CD4-positive, alpha-beta T cell treated with Interleukin-4 for 1 hour (primary cell): ENCODE data around the gene TAB2.
"Not testable (repeated sequence)": the region's sequence is repeated elsewhere in the genome, so short reads cannot be mapped to it uniquely, and the experiment has no call there.

Experiments
- DNase-seq, 2 donors: peaks; one replicate each; pipeline ENCODE4 v3.0.0-alpha.2; 2020 to 2022

The TAB2 gene

GRCh38 chr6:149313861-149314260 lies 3.7 kb upstream of the TAB2 start:
- DNase-seq: no peak

- DNase-seq: no peak
These were observed 3.1 kb upstream of the TAB2 start for GRCh38 chr6:149314325-149314905.

GRCh38 chr6:149316108-149316727 lies 1.3 kb upstream of the TAB2 start:
- no peak for DNase-seq

- DNase-seq: peak; percentile 94 to 95
These were observed 520 bp upstream of the TAB2 start for GRCh38 chr6:149316740-149317643.

GRCh38 chr6:149318581-149319286 lies 1.2 kb downstream of the TAB2 start:
- DNase-seq: peak in 1 of 2 donors; percentile 51

GRCh38 chr6:149319422-149319821 lies 1.9 kb downstream of the TAB2 start:
- peak in 1 of 2 donors; percentile 82 for DNase-seq

- DNase-seq: not testable (repeated sequence)
These were observed 2.5 kb downstream of the TAB2 start for GRCh38 chr6:149320016-149320415.

- peak in 1 of 2 donors; percentile 44 for DNase-seq
These were observed 3.3 kb downstream of the TAB2 start for GRCh38 chr6:149320796-149321195.

GRCh38 chr6:149323353-149323752 lies 5.8 kb downstream of the TAB2 start:
- no peak for DNase-seq

- DNase-seq: no peak
These were observed 6.4 kb downstream of the TAB2 start for GRCh38 chr6:149323925-149324324.

- DNase-seq: no peak
These were observed 6.9 kb downstream of the TAB2 start for GRCh38 chr6:149324428-149324827.

- DNase-seq: no peak
These were observed 8.2 kb downstream of the TAB2 start for GRCh38 chr6:149325648-149326236.

- DNase-seq: no peak
These were observed 10.1 kb downstream of the TAB2 start for GRCh38 chr6:149327638-149328037.

- DNase-seq: no peak
These were observed 10.6 kb downstream of the TAB2 start for GRCh38 chr6:149328083-149328482.

- DNase-seq: no peak
These were observed 12.0 kb downstream of the TAB2 start for GRCh38 chr6:149329529-149329928.

GRCh38 chr6:149330133-149330532 lies 12.6 kb downstream of the TAB2 start:
- no peak for DNase-seq

GRCh38 chr6:149331043-149331807 lies 13.7 kb downstream of the TAB2 start:
- DNase-seq: no peak

- DNase-seq: no peak
These were observed 14.4 kb downstream of the TAB2 start for GRCh38 chr6:149331871-149332270.

- DNase-seq: no peak
These were observed 15.2 kb downstream of the TAB2 start for GRCh38 chr6:149332602-149333265.

GRCh38 chr6:149333266-149333620 lies 15.7 kb downstream of the TAB2 start:
- no peak for DNase-seq

- no peak for DNase-seq
These were observed 16.7 kb downstream of the TAB2 start for GRCh38 chr6:149334201-149334600.
